ENCODE data around the gene PODN.

The PODN gene

DNA sequence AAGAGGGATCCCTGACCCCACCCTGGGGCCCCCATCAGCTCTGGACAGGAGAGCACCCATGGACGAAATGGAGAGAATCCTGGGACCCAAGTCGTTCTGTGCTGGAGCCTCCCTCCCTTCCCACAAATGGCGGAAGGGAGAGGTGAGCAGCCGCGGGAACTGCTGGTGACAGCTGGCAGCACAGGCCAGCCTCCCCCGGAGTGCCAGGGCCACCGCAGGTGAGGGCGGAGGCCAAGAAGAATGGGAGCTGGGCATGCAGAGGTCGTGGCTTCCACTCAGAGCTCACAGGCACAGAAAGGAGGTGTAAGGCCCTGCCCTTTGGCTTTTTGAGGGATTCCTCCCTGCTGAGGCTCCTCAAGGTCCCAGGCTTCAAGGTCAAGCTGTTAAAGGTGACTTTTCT is 55.8 kb downstream of the PODN start:
- TF ChIP-seq, protein P1, sequence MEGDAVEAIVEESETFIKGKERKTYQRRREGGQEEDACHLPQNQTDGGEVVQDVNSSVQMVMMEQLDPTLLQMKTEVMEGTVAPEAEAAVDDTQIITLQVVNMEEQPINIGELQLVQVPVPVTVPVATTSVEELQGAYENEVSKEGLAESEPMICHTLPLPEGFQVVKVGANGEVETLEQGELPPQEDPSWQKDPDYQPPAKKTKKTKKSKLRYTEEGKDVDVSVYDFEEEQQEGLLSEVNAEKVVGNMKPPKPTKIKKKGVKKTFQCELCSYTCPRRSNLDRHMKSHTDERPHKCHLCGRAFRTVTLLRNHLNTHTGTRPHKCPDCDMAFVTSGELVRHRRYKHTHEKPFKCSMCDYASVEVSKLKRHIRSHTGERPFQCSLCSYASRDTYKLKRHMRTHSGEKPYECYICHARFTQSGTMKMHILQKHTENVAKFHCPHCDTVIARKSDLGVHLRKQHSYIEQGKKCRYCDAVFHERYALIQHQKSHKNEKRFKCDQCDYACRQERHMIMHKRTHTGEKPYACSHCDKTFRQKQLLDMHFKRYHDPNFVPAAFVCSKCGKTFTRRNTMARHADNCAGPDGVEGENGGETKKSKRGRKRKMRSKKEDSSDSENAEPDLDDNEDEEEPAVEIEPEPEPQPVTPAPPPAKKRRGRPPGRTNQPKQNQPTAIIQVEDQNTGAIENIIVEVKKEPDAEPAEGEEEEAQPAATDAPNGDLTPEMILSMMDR (IDR thresholded peaks at IDR 0.05; ENCODE audit: low read depth, low read length, missing control alignments) = no peak
- DNase-seq (ENCODE audit: low read depth) = no peak

DNA sequence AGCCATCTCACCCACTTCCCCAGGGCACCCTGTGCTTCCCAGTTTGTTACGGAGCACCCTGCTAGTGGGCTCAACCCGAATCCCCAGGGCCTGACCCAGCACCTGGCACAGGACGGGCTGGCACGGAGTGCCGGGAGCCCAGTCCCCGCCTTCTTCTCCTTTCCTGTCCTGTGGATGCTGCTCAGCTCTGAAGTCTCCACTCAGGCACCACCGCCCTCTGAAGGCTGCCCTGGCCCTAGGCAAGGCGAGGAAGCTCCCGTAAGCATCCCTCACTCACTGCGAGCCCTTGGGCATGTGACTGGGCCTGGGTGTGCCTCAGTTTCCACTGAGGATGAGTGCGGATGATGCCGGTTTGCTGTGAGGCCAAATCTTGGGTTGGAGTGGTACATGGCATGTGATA is 58.6 kb downstream of the PODN start:
- H3K4me3 ChIP-seq (ENCODE audit: low read depth, low read length) = no peak overlapping the region
- DNase-seq (ENCODE audit: low read depth) = no peak
- TF ChIP-seq, protein P1 (IDR thresholded peaks at IDR 0.05; ENCODE audit: low read depth, low read length, missing control alignments) = no peak

More for the DNA sequence above, 55.8 kb downstream of the PODN start:
- no peak overlapping the region for H3K4me3 ChIP-seq (ENCODE audit: low read depth, low read length)

DNA sequence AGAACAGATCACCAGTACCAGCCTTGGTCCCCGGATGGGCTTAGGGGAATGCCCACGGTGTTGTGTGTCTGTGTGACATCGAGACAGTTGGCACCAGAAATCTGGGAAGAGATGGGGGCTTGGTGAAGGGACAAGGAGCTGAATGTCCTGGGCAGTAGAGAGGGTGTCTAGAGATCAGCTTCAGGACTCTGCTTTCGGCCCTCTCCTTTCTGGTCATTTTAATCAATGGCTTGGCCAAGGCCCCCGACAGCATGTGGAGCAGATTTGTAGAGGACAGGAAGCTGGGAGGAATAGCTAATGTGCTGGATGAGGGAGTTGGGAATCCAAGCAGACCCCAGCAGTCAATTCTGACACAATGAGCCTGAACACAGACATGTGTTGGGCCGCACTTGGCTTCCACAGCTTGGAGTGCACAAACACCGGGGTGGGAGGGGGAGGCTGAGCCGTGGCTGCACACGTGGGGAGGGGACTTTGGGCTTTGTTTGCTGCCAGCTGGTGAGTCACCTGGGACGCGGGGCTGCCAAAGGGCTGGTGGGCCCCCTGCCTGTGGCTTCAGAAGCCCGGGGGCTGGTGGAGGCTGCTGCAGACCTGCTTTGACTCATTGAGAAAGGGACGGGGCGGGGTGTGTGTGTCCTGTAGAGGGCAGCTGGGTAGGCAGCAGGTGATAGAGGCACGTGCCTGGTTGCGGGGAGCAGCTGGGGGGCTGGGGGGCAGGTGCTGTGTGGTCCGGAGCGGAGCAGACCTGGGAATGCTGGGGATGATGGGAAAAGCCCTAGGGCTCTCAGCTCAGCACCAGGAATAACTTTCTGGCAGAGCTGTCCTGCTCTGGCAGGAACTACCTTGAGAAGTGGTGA is 59.5 kb downstream of the PODN start:
- no peak overlapping the region for H3K4me3 ChIP-seq (ENCODE audit: low read depth, low read length)
- no peak for DNase-seq (ENCODE audit: low read depth)
- TF ChIP-seq, protein P1 (IDR thresholded peaks at IDR 0.05; ENCODE audit: low read depth, low read length, missing control alignments) = no peak

DNA sequence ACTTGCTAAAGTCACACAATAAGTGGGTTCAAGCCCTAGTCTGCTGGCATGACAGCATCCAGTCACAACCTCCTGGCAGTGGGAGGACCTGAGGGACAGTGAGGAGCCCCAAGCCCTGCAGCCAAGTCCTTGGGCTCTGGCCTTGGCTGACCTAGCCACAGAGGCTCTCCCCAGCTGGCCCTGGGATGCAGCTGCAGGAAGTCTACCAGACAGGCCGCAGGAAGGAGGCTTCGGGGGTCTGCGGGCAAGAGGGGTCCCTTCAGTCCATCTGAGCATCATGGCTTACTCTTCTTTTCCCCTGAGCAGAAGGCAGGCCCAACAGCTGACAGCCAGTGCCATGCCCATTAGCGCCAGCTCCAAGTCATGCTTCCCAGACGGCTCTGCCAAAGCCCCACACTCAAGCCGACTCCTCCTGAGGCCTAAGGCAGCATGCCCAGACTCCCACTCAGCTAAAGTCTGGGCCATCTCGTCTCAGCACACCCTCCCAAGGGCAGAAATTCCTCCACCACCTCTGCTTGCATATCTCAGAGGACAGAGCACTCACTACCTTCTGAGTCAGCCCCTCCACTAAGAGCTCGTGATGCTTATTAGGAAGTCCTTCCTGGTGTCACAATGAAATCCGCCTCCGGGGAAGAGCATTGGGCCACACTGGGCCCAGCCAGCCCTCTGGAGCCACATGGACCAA is 60.3 kb downstream of the PODN start:
- DNase-seq (ENCODE audit: low read depth) = no peak
- TF ChIP-seq, protein P1 (IDR thresholded peaks at IDR 0.05; ENCODE audit: low read depth, low read length, missing control alignments) = no peak

DNA sequence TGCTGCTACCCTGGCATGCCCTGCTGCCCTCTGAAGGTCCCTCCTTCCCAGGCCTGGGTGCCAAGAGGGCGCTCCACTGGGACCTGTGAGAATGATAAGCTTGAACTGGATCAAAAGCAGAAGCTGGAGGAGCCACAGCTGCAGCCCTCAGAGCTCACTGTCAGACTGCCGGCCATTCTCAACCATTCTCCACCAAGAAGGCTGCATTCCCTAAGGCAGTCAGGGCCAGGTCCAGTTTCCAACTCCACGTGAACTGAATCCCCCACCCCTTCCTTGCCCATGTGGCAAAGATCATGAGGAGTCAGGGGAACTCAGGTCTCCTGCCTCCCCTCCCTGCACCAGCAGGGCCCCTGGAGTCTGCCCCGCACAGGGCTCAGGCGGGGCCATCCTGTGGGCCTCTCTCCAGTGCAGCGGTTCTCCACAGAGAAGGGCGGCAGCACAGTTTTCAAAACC is 61.0 kb downstream of the PODN start:
- no peak overlapping the region for H3K4me3 ChIP-seq (ENCODE audit: low read depth, low read length)
- TF ChIP-seq, protein P1 (IDR thresholded peaks at IDR 0.05; ENCODE audit: low read depth, low read length, missing control alignments) = no peak
- DNase-seq (ENCODE audit: low read depth) = no peak

More for the DNA sequence above, 60.3 kb downstream of the PODN start:
- H3K4me3 ChIP-seq (ENCODE audit: low read depth, low read length) = no peak overlapping the region

DNA sequence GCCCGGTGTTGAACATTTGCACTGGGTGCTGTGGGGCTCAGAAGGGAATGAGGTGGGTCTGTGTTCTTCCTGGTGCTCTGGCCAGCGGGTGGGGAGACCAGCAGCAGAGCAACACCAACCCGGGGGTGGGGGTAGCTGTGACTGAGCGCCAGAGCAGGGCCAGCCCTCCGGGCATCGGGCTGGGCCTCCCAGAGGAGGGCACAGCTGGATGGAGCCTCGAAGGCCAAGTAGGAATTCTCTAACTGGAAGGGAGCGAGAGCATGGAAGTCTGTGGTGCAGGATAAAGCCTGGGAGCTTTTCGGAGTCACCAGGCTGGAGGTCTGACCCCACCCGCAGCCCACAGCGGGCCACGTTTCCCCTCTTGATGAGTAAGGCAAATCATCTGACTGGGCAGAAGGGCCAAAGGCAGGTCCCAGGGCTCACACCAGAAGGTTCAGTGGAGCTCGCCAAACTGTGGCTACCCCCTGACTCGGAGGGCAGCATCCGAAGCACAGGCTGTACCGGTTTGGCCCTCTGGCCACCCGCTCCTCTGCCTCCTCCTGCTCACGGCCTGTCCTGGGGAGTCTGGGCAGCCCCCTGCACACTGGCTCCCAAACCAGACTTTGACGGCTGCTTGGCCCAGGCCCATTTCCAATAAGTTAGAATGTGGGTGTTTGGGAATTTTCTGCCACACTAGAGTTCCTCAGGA is 61.6 kb downstream of the PODN start:
- no peak for DNase-seq (ENCODE audit: low read depth)
- TF ChIP-seq, protein P1 (IDR thresholded peaks at IDR 0.05; ENCODE audit: low read depth, low read length, missing control alignments) = no peak
- no peak overlapping the region for H3K4me3 ChIP-seq (ENCODE audit: low read depth, low read length)
